Skeletal muscle tissue (tissue), 4 donors: ENCODE data around the gene PLD6. TPM values are rescaled to one million over a fixed set of nuclear protein-coding genes. Genes with fewer than 3 reads are reported as not detected.
"Not testable (repeated sequence)": the region's sequence is repeated elsewhere in the genome, so short reads cannot be mapped to it uniquely, and the experiment has no call there.

Experiments used
- H3K27ac ChIP-seq: one replicate; pipeline ENCODE4 v1.7.0; 2013; ENCODE audit warnings: mild to moderate bottlenecking, low read depth, low read length, inconsistent platforms
- H3K27me3 ChIP-seq, 3 donors: one replicate each; pipeline ENCODE4 v1.7.0; 2013; ENCODE audit warnings: low read length in 3 of 3; ENCODE audit not compliant: control insufficient read depth in 3 of 3, insufficient read depth in 3 of 3
- H3K36me3 ChIP-seq, 3 donors: one replicate each; pipeline ENCODE4 v1.7.0; 2013; ENCODE audit warnings: low read length in 3 of 3; ENCODE audit not compliant: control insufficient read depth in 3 of 3, insufficient read depth in 3 of 3
- H3K4me1 ChIP-seq, 3 donors: one replicate each; pipeline ENCODE4 v1.7.0; 2013; ENCODE audit warnings: low read length in 3 of 3, mild to moderate bottlenecking in 3 of 3; ENCODE audit not compliant: control insufficient read depth in 3 of 3, insufficient read depth in 3 of 3
- H3K4me3 ChIP-seq, 3 donors: one replicate each; pipeline ENCODE4 v1.7.0; 2013; ENCODE audit warnings: low read length in 3 of 3
- H3K9ac ChIP-seq, 3 donors: one replicate each; pipeline ENCODE4 v1.7.0; 2013; ENCODE audit warnings: low read length in 3 of 3, mild to moderate bottlenecking in 3 of 3, moderate library complexity in 2 of 3, low read depth in 1 of 3
- H3K9me3 ChIP-seq, 3 donors: one replicate each; pipeline ENCODE4 v1.7.0; 2013; ENCODE audit warnings: low read length in 3 of 3; ENCODE audit not compliant: control insufficient read depth in 3 of 3
- total RNA-seq: library from RNA; depleted of rRNA; stranded (reverse); fragments of >200 nt; gene quantifications from one replicate; pipeline ENCODE4 v1.2.3, GENCODE V29; 2014
- donor health status: Osteomylitis.

PLD6 gene, protein sequence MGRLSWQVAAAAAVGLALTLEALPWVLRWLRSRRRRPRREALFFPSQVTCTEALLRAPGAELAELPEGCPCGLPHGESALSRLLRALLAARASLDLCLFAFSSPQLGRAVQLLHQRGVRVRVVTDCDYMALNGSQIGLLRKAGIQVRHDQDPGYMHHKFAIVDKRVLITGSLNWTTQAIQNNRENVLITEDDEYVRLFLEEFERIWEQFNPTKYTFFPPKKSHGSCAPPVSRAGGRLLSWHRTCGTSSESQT
- total RNA-seq = 4.2 TPM

DNA sequence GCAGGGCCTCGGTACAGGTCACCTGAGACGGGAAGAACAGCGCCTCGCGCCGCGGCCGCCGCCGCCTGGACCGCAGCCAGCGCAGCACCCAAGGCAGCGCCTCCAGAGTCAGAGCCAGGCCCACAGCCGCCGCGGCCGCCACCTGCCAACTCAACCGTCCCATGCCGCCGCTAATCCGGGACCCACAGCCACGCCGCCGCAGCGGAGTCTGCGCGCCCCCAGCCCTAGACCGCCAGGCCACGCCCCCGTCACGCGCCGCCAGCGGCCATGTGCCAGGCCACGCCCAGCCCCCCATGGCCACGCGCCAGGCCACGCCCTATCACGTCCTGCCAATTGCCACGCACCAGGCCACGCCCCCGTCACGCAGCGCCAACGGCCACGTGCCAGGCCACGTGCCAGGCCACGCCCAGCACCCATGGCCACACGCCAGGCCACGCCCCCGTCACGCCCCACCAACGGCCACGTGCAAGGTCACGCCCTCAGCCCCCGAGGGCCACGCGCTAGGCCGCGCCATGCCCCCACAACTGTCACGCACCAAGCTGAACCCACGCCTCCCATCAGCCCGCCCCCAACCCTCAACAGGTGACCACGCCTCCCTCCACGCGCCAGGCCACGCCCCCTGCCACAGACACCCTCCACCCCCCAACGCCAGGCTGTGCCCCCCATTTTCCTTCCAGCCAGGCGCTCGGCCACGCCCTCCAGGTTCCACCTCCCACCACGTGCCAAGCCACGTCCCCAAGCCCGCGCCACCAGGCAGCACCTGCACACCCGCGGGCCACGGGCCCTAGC is at the start of gene PLD6:
Gene PLD6, minus strand, starts transcription at position 210 of the 789 bp plus-strand sequence. Its CDS starts 47 bp downstream, at position 163.
- Histone ChIP-seq H3K36me3 (peaks cover 2 to 6% (median 3%) of the 10 kb centered on the region in 3 donors), H3K9me3 (no peaks in the 10 kb centered on the region), H3K4me3 (peak within 1 kb of the TSS; percentile 54 to 82 (median 80)), H3K27me3 (no peaks in the 10 kb centered on the region), H3K27ac (peak within 1 kb of the TSS; percentile 92), H3K9ac (peak within 1 kb of the TSS; percentile 76 to 92 (median 84)), H3K4me1 (peaks cover 22 to 36% (median 35%) of the 10 kb centered on the region in 3 donors)

DNA sequence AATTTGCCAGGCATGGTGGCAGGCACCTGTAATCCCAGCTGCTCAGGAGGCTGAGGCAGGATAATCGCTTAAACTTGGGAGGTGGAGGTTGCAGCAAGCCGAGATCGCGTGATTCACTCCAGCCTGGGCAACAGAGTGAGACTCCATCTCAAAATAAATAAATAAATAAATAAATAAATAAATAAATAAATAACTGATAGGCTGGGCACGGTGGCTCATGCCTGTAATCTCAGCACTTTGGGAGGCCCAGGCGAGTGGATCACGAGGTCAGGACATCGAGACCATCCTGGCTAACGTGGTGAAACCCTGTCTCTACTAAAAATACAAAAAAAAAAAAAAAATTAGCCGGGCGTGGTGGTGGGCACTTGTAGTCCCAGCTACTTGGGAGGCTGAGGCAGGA is 49.6 kb upstream of the PLD6 start:
- H3K4me1 ChIP-seq, H3K4me3 ChIP-seq, H3K9me3 ChIP-seq, H3K9ac ChIP-seq, H3K27me3 ChIP-seq, H3K27ac ChIP-seq: not testable (repeated sequence)
- peaks cover 50 to 66% (median 66%) of the 10 kb centered on the region in 3 donors for H3K36me3 ChIP-seq

DNA sequence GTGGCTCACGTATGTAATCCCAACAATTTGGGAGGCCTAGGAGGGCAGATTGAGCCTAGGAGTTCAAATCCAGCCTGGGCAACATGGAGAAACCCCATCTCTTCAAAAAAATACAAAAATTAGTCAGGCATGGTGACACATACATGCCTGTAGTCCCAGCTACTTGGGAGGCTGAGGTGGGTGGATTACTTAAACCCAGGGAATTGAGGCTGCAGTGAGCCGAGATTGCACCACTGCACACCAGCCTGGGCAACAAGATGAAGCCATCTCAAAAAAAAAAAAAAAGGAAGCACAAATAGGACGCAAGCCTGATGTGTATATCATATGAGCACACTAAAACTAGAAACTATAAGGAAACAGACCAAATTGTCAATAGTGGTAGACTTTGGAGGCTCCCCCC is 47.9 kb upstream of the PLD6 start:
- Histone ChIP-seq H3K9ac (no peak overlapping the region), H3K4me1 (no peaks in the 10 kb centered on the region), H3K36me3 (peaks cover 41 to 59% (median 58%) of the 10 kb centered on the region in 3 donors), H3K27me3 (no peaks in the 10 kb centered on the region), H3K4me3 (no peak overlapping the region), H3K9me3 (no peaks in the 10 kb centered on the region), H3K27ac (no peak overlapping the region)

DNA sequence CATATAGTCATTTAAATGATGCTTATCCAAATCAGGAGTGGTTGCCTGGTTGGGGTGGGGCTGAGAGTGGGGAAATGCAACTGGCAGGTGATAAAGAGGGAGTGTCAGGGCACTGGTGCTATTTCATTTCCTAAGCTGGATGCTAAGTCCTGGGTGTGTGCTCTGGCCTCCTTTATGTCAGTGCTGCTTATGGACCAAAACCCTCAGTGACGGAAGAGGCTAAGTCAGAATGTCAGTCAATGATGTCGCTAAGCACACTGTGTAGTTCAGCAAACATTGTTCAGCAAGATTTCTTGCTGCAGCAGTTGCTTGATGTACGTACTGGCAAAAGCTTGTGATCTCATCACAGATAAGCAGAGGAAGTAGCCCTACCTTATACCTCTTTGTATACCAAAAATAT is 47.3 kb upstream of the PLD6 start:
- no peaks in the 10 kb centered on the region for H3K27me3 ChIP-seq
- H3K4me3 ChIP-seq = no peak overlapping the region
- peaks cover 43 to 60% (median 59%) of the 10 kb centered on the region in 3 donors for H3K36me3 ChIP-seq
- H3K4me1 ChIP-seq = no peaks in the 10 kb centered on the region
- H3K27ac ChIP-seq = no peak overlapping the region
- H3K9me3 ChIP-seq = no peaks in the 10 kb centered on the region
- H3K9ac ChIP-seq = no peak overlapping the region

DNA sequence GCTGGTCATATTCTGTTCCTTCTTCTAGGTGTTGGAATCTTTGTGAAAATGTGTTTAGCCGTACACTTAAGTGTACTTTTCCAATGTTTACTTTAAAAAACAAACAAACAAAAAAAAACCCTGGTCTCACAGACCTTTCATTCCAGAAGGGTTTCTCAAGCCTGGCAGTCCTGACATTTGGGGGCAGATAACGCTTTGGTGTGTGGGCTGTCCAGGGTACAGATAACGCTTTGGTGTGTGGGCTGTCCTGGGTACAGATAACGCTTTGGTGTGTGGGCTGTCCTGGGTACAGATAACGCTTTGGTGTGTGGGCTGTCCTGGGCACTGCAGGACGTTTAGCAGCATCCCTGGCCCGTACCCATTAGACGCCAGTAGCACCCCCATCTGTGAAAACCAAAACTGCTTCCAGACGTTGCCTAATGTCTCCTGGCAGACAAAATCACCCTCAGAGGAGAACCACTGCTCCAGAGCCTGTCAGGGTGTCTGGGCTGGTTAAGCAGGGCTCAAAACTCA is 46.1 kb upstream of the PLD6 start:
- no peak overlapping the region for H3K9ac ChIP-seq
- no peaks in the 10 kb centered on the region for H3K4me1 ChIP-seq
- H3K27me3 ChIP-seq = no peaks in the 10 kb centered on the region
- no peaks in the 10 kb centered on the region for H3K9me3 ChIP-seq
- peaks cover 46 to 64% (median 64%) of the 10 kb centered on the region in 3 donors for H3K36me3 ChIP-seq
- no peak overlapping the region for H3K27ac ChIP-seq
- H3K4me3 ChIP-seq = no peak overlapping the region

DNA sequence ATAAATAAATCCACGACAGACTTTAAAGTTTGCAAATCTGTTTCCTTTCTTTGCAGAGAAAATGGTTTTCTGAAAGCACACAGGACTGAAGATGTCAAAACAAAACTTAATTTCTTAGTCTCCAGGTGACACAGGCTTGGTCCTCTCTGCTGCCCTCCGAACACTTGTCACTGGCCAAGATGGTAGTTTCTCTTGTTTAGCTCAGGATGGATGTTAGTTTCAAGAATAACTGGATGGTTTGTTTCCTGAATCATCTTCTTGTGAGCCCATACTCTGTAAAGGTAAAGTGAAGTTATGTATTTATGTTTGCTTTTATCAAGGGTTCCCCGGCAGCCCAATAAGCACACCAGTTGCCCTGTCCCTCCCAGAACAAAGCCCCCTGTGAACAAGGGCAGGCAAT is 40.7 kb upstream of the PLD6 start:
- Histone ChIP-seq H3K9me3 (no peaks in the 10 kb centered on the region), H3K27ac (no peak overlapping the region), H3K27me3 (no peaks in the 10 kb centered on the region), H3K36me3 (peaks cover 38 to 47% (median 42%) of the 10 kb centered on the region in 3 donors), H3K4me1 (no peaks in the 10 kb centered on the region), H3K9ac (no peak overlapping the region), H3K4me3 (no peak overlapping the region)

DNA sequence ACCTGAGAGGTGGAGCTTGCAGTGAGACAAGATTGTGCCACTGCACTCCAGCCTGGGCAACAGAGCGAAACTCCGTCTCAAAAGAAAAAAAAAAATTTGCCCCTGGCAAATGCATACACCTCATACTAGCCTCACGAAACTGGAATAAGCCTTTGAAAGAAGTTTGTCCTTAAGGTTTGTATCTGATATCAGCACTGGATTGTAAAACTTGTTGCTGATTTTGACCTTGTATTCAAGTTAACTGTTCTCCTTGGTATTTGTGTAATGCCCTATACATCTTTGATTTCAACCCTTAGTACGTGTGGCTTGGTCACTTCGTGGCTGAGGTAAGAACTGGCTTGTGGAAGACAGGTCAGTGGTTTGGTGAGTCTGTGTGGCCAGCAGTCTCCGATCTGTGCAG is 37.0 kb upstream of the PLD6 start:
- no peak overlapping the region for H3K9ac ChIP-seq
- H3K36me3 ChIP-seq = peaks cover 21 to 27% (median 24%) of the 10 kb centered on the region in 3 donors
- no peak overlapping the region for H3K27ac ChIP-seq
- peaks cover 0 to under 1% (median 0%) of the 10 kb centered on the region in 3 donors for H3K4me1 ChIP-seq
- H3K9me3 ChIP-seq = no peaks in the 10 kb centered on the region
- H3K4me3 ChIP-seq = no peak overlapping the region
- no peaks in the 10 kb centered on the region for H3K27me3 ChIP-seq

DNA sequence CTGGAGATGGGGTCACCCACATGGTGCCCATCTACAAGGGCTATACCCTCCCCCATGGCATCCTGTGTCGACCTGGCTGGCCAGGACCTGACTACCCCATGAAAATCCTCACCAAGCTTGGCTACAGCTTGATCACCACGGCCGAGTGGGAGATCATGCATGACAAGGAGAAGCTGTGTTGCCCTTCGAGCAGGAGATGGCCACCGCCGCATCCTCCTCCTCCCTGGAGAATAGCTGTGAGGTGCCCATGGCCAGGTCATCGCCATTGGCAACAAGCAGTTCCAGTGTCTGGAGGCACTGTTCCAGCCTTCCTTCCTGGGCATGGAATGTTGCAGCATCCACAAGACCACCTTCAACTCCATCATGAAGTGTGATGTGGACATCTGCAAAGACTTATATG is 36.1 kb upstream of the PLD6 start:
- H3K9me3 ChIP-seq = no peaks in the 10 kb centered on the region
- H3K27me3 ChIP-seq = no peaks in the 10 kb centered on the region
- peaks cover 12 to 18% (median 16%) of the 10 kb centered on the region in 3 donors for H3K36me3 ChIP-seq
- H3K4me3 ChIP-seq = no peak overlapping the region
- H3K9ac ChIP-seq = no peak overlapping the region
- peaks cover 0 to 2% (median 0%) of the 10 kb centered on the region in 3 donors for H3K4me1 ChIP-seq
- H3K27ac ChIP-seq = no peak overlapping the region

DNA sequence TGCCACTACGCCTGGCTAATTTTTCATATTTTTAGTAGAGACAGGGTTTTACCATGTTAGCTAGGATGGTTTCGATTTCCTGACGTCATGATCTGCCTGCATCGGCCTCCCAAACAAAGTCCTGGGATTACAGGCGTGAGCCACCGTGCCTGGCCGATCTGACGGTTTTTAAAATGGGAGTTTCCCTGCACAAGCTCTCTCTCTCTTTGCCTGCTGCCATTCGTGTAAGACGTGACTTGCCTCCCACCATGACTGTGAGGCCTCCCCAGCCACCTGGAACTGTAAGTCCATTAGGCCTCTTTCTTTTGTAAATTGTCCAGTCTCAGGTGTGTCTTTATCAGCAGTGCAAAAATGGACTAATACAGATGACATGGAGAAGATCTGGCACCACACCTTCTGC is 35.5 kb upstream of the PLD6 start:
- no peak overlapping the region for H3K9ac ChIP-seq
- no peaks in the 10 kb centered on the region for H3K27me3 ChIP-seq
- peaks cover 8 to 12% (median 10%) of the 10 kb centered on the region in 3 donors for H3K36me3 ChIP-seq
- no peaks in the 10 kb centered on the region for H3K9me3 ChIP-seq
- H3K27ac ChIP-seq = no peak overlapping the region
- H3K4me3 ChIP-seq = no peak overlapping the region
- peaks cover 0 to 2% (median 0%) of the 10 kb centered on the region in 3 donors for H3K4me1 ChIP-seq

DNA sequence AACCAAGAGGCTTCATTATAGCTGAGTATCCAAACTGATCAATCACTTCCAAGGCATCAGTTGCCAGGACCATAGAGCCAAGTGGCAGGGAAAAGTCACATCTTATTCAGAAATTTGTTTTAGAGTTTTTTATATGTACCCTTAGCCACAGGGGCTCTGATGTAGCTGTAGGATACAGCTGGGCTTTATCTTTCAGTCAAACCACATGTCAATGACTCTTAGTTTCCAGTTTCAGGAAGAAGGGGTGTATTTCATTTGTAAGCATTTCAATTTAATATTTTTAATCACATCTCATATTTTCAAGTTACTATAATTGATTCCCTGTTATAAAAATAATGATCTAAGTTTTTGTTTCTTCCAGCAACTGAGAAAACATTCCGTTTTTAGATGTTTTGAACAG is 33.7 kb upstream of the PLD6 start:
- no peak overlapping the region for H3K4me3 ChIP-seq
- H3K9me3 ChIP-seq = no peaks in the 10 kb centered on the region

More for the DNA sequence above, 33.7 kb upstream of the PLD6 start:
- peaks cover 12 to 17% (median 16%) of the 10 kb centered on the region in 3 donors for H3K4me1 ChIP-seq
- H3K27ac ChIP-seq = no peak overlapping the region
- no peaks in the 10 kb centered on the region for H3K27me3 ChIP-seq
- H3K36me3 ChIP-seq = peaks cover 0 to 5% (median 0%) of the 10 kb centered on the region in 3 donors
- no peak overlapping the region for H3K9ac ChIP-seq
